OCI-LY7 (cell line): ENCODE measurements around the gene ST6GALNAC6.

Experiments
- EZH2phosphoT487 ChIP-seq: fragments of 200-600 bp; sonication (generic); IDR thresholded peaks from 2 replicates; pipeline ENCODE4 v1.6.1; 2018; ENCODE audit warnings: low read depth, borderline replicate concordance, mild to moderate bottlenecking, mixed run types, antibody characterized with exemption, low read length, moderate library complexity, mixed read lengths
- TF ChIP-seq, protein P1 (sequence below): fragments of 200-600 bp; sonication (generic); conservative IDR thresholded peaks from 2 replicates; pipeline ENCODE4 v1.5.1; 2014; ENCODE audit warnings: mild to moderate bottlenecking, antibody characterized with exemption, low read length, moderate library complexity, mixed read lengths

DNA sequence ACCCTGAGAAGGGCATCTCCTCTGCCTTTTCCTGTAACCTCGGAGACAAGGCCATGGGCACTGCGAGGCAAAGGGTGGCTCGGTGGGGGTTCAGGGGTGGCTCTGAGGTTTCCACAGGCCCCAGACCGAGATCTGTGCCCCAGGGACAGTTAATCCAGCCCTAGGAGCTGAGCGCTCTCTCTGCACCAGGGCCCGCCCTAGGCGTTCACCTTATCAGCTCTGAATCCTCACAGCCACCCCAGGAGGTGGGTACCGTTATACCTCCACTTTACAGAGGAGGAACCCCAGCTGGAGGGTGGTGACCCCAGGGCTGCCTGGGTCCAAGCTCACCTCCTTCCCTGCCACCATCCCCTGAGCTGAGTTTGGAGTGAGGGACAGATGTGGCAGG is 42.7 kb downstream of the ST6GALNAC6 start:
- TF ChIP-seq, protein P1, sequence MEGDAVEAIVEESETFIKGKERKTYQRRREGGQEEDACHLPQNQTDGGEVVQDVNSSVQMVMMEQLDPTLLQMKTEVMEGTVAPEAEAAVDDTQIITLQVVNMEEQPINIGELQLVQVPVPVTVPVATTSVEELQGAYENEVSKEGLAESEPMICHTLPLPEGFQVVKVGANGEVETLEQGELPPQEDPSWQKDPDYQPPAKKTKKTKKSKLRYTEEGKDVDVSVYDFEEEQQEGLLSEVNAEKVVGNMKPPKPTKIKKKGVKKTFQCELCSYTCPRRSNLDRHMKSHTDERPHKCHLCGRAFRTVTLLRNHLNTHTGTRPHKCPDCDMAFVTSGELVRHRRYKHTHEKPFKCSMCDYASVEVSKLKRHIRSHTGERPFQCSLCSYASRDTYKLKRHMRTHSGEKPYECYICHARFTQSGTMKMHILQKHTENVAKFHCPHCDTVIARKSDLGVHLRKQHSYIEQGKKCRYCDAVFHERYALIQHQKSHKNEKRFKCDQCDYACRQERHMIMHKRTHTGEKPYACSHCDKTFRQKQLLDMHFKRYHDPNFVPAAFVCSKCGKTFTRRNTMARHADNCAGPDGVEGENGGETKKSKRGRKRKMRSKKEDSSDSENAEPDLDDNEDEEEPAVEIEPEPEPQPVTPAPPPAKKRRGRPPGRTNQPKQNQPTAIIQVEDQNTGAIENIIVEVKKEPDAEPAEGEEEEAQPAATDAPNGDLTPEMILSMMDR: no peak
- TF ChIP-seq EZH2phosphoT487: no peak
